Large intestine (tissue), 3 donors: ENCODE data around the gene SEPTIN10. TPM values are rescaled to one million over a fixed set of nuclear protein-coding genes. Genes with fewer than 3 reads are reported as not detected.

Source experiments
- DNase-seq, 2 donors: peaks; one replicate each; pipeline versions ENCODE4 v3.0.0 to v3.0.0-alpha.2; 2013
- H3K27ac ChIP-seq: one replicate; pipeline ENCODE4 v1.5.1; 2013; ENCODE audit warnings: low read length
- H3K27me3 ChIP-seq: 2 replicates; pipeline ENCODE4 v1.6.1; 2013; ENCODE audit warnings: low read length; ENCODE audit not compliant: control insufficient read depth, insufficient read depth
- H3K36me3 ChIP-seq: 2 replicates; pipeline ENCODE4 v1.6.1; 2013; ENCODE audit warnings: low read length; ENCODE audit not compliant: control insufficient read depth, insufficient read depth
- H3K4me1 ChIP-seq: one replicate; pipeline ENCODE4 v1.6.1; 2013; ENCODE audit warnings: low read length; ENCODE audit not compliant: control insufficient read depth, insufficient read depth
- H3K4me3 ChIP-seq: one replicate; pipeline ENCODE4 v1.5.1; 2013; ENCODE audit warnings: low read length
- H3K9me3 ChIP-seq: one replicate; pipeline ENCODE4 v1.6.1; 2013; ENCODE audit warnings: mild to moderate bottlenecking, low read depth, low read length, moderate library complexity; ENCODE audit not compliant: control insufficient read depth
- WGBS: methylation state at CpG from one replicate; pipeline ENCODE4 v1.1.5; 2013; ENCODE audit warnings: low lambda C conversion rate; ENCODE audit not compliant: insufficient coverage; 5-methylcytosine and 5-hydroxymethylcytosine counted together
- polyA plus RNA-seq: library from polyadenylated mRNA; unstranded; fragments of 120-200 nt; gene quantifications from one replicate; pipeline ENCODE4 v1.2.1, GENCODE V29; 2013

The SEPTIN10 gene
- polyA plus RNA-seq, 1 donor, result 67.4 TPM

DNA sequence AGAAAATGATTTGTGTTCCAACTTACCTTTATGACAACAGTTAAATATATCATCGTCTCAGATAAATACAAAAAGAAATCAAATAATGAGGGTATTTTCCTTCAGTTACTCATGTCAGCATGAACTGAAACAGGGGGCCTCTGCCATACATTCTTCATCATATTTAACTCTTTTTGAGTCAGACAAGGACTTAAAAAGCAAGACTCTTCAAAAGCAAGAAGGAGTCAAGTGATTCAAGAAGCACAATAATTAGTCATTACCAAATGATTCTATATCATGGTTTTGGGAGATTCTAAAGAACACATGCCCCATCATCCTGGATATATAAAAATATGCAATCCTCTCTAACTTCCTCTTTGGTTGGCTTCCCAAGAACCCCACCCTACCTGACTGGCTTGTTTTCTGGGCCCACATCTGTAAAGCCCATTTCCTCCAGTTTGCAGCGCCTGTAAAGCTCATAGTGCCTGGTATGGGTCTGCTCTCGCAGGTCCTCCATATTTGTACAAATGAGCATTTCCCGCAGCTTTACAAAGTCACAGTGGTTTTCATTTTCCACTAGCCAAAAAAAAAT is 49.7 kb downstream of the SEPTIN10 start:
- H3K4me3 ChIP-seq, result no peak overlapping the region
- no peaks in the 10 kb centered on the region for H3K4me1 ChIP-seq
- WGBS, result 100% methylated on average over 3 of the region's 4 CpGs
- no peaks in the 10 kb centered on the region for H3K27me3 ChIP-seq
- no peaks in the 10 kb centered on the region for H3K9me3 ChIP-seq
- peaks cover 16% of the 10 kb centered on the region for H3K36me3 ChIP-seq
- DNase-seq, result no peak
- H3K27ac ChIP-seq, result no peak overlapping the region

DNA sequence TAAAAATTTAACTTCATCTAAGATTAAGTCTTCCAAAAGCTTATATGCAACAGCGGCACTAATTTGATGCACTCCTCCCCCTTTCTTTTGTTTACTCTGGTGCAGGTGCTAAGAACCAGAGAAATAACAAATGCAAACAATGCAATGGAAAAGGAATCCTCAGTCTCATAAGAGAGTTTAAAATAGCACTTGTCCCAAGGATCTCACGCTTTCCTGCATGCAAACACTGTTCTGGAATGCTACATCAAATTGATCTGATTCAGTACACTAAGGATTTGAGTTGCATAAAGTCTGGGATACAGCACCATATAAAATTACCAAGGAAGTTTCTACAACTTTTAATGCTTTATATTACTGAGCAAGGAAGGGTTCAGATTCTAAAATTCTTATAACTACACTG is 50.5 kb downstream of the SEPTIN10 start:
- Histone ChIP-seq H3K9me3 (no peaks in the 10 kb centered on the region), H3K4me1 (no peaks in the 10 kb centered on the region)
- 100% methylated on average over 1 of the region's 2 CpGs for WGBS

DNA sequence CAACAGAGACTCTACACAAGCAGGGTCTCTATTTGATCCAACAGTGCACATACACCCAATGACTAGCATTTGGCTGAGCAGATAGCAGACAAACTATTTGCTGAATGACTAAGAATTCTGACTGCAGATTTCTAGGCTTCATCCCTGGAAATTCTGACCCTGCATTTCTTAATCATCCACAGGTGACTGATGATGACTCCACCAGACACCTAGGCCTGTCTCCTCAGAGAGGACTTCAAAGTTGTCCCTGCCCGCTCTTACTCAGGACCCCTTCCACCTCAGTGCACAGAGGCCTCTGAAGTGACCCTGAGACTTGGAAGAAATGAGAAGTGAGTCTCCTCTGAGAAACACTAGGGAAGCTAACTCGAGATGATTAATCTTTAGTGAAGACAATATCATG is 51.3 kb downstream of the SEPTIN10 start:
- no peaks in the 10 kb centered on the region for H3K4me1 ChIP-seq
- no peak overlapping the region for H3K4me3 ChIP-seq
- H3K36me3 ChIP-seq, result peaks cover 16% of the 10 kb centered on the region
- WGBS, result no CpG with 5 or more reads among the region's 2 CpGs
- H3K27me3 ChIP-seq, result no peaks in the 10 kb centered on the region
- H3K9me3 ChIP-seq, result no peaks in the 10 kb centered on the region
- H3K27ac ChIP-seq, result no peak overlapping the region
- no peak for DNase-seq

More for the DNA sequence above, 50.5 kb downstream of the SEPTIN10 start:
- no peak overlapping the region for H3K4me3 ChIP-seq
- no peaks in the 10 kb centered on the region for H3K27me3 ChIP-seq
- peaks cover 16% of the 10 kb centered on the region for H3K36me3 ChIP-seq
- H3K27ac ChIP-seq, result no peak overlapping the region
- no peak for DNase-seq

DNA sequence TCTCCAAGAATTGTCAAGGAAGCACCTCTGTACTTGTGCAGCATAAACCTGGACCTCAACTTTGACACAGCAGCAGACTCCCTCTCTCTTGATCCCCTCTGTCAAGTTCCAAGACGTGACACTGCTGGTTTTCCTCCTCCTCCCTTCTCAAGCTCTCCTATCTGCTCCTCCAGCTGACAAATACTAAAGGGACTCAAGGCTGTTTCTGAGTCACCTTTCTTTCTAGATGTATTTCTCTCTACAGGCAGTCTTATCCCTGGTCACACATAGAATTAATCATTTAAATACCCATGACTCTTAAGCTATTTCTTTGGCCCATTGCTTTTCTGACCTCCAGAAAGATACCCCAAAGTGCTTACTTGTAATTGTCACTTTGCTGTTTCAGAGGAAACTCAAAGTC is 53.5 kb downstream of the SEPTIN10 start:
- Histone ChIP-seq H3K9me3 (no peaks in the 10 kb centered on the region), H3K27me3 (no peaks in the 10 kb centered on the region), H3K36me3 (peaks cover 19% of the 10 kb centered on the region), H3K27ac (no peak overlapping the region), H3K4me1 (no peaks in the 10 kb centered on the region), H3K4me3 (no peak overlapping the region)
- no CpG with 5 or more reads among the region's 1 CpG for WGBS
- no peak for DNase-seq

DNA sequence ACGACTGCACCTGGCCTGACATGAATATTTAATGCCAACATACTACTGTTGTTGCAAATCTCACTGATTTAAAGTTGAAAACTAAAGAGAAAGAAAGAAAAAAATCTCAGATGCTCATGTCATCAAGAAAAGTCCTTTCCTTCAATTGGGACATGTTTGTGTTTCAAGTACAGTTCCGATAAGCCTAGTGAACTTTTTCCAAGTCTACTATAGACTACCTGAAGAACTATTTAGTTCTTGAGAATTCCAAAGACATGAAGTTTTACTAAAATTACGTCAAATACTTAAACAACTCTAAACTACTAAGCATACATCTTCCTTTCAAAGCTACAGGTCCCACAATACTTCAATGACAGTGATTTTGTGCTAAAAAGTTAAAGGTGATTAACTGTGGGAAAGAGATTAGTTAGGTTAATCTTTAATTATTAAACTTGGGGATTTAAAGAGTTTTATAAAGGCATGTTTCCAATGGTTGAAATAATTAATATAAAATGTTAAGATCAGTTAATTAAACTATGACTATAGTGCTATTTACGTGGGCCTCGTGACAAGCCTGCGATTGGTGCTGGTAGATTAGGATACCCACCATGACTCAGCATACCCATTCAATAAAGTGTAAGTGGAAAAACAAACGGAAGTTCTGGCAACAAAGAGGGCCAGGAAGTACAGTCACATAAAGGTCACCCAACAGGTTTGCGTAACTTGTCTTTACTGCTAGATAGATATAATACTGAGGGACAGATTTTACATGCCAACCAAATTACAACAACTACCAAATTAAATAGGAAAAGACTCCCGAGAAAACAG is 55.5 kb downstream of the SEPTIN10 start:
- Histone ChIP-seq H3K27ac (no peak overlapping the region), H3K27me3 (no peaks in the 10 kb centered on the region), H3K4me3 (no peak overlapping the region), H3K9me3 (no peaks in the 10 kb centered on the region), H3K4me1 (peaks cover 5% of the 10 kb centered on the region), H3K36me3 (peaks cover 16% of the 10 kb centered on the region)
- whole genome bisulfite sequencing, result 33% methylated on average over 3 of the region's 9 CpGs
- peak; percentile 67 to 83 for DNase-seq

DNA sequence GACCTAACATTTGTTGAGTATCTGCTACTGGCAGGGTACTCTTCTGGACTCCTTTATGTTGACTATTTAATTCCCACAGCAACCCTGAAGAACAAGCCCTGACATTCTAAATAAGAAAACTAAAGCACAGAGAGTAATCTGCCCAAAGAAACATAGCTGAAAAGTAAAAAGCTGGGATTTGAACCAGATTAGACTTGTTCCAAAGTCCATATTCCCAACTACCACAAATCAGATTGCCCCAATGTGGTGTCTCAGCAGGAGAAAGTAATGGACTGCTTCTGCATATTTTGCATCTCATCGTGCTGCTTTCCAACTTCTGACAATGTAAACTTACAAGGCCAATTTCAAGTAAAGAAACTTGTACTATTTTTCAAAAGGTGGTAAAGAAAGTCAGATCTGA is 56.5 kb downstream of the SEPTIN10 start:
- WGBS, result 83% methylated on average over 1 of the region's 1 CpG
- Histone ChIP-seq H3K27ac (no peak overlapping the region), H3K36me3 (peaks cover 16% of the 10 kb centered on the region), H3K9me3 (no peaks in the 10 kb centered on the region), H3K4me3 (no peak overlapping the region), H3K4me1 (peaks cover 5% of the 10 kb centered on the region), H3K27me3 (no peaks in the 10 kb centered on the region)
- no peak for DNase-seq

DNA sequence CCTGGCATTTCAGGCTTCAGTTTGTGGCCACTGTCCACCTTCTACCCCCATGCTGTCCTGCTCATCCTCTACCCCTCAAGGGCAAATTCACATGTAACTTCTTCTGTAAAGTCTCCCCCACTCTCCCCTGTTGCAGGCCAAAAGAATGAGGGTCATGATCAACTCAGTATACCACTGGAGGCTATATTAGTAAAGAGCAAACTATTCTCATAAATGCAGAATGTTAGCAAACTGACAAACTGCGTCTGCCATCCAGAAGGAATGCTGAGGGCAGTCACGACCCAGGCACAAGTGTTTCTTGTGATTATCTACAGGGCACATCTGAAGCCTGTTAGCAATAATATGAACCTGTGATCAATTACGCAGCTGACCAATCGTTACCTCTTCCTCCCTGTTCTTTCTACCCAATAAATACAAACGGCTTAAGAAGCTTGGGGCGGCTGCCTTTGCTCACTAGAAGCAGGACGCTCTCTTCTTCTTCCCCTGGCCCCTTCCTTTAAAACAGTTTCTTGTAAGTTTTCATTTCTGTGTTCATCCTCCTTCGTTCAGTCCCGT is 58.3 kb downstream of the SEPTIN10 start:
- Histone ChIP-seq H3K4me3 (no peak overlapping the region), H3K4me1 (peaks cover 5% of the 10 kb centered on the region), H3K9me3 (no peaks in the 10 kb centered on the region), H3K27ac (no peak overlapping the region), H3K27me3 (no peaks in the 10 kb centered on the region), H3K36me3 (peaks cover 17% of the 10 kb centered on the region)
- WGBS, result 90% methylated on average over 3 of the region's 9 CpGs
- DNase-seq, result no peak

DNA sequence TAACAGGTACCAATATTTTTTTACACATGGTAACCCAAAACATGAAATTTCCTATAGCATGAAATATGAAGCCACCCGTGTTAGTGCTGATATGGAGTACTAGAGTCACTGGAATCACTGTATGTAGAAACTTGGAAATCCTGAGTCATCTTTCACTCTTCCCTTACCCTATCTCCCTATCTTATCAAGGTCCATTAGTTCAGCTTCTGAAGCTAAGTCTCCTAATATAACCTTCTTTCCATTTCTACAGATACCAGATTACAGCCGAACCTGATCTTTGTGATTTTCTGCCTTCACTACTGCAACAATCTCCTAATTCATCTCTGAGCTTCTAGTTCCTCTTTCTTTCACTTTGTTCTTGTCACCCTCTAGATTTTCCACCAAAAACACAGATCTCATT is 59.0 kb downstream of the SEPTIN10 start:
- peaks cover 5% of the 10 kb centered on the region for H3K4me1 ChIP-seq
- DNase-seq, result peak; percentile 60 to 72
- H3K27ac ChIP-seq, result peak overlapping the region; percentile 25
- no peak overlapping the region for H3K4me3 ChIP-seq
- WGBS, result 0% methylated on average over 1 of the region's 2 CpGs
- peaks cover 17% of the 10 kb centered on the region for H3K36me3 ChIP-seq
- H3K27me3 ChIP-seq, result no peaks in the 10 kb centered on the region
- no peaks in the 10 kb centered on the region for H3K9me3 ChIP-seq

DNA sequence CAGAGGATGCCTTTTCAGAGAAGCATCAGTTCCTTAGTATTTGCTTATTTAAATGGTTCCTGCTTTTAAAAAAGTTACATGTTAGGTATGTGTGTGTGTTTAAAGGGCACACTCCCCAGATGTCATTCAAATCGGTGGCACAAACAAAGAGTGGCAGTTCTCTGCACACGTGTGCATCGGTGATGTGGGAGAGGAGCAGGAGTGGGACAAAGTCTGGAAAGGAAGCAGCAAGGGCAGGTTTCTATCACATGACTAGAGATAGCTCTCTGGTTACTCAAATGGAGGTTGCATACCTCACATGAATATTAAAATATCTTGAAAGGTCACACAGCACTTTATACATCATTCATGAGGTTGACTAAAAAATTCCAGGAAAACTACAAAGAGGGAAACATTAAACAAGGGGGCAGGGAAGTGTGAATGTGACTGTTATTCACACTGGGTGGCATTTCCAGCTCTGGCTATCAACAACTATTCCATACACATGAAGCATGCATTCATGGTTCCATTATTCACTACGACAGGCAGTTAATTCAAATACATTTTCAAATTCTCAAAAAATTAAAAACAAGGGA is 64.7 kb downstream of the SEPTIN10 start:
- no peaks in the 10 kb centered on the region for H3K27me3 ChIP-seq
- H3K4me1 ChIP-seq, result no peaks in the 10 kb centered on the region
- no peak overlapping the region for H3K4me3 ChIP-seq
- no CpG with 5 or more reads among the region's 4 CpGs for WGBS
- H3K27ac ChIP-seq, result peak overlapping the region; percentile 21
- H3K9me3 ChIP-seq, result no peaks in the 10 kb centered on the region
- H3K36me3 ChIP-seq, result peaks cover 15% of the 10 kb centered on the region
- peak; percentile 61 to 83 for DNase-seq

DNA sequence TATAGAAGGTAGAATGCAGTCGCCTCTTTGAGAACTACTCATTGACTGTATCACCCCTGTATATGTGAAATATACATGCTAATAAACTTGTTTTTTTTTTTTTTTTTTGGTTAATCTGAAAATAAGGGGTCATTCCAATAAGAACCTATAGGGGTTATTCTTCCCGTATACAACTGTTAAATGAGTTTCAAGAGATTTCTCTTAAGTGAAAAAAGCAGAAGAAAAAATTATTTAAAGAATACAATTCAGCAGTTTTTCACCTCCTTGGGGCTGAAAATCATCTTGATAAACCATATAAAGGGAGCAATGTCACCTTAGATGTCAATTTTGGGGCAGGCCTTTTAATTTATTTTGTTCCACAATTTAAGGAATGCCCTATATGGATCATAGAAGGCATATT is 66.5 kb downstream of the SEPTIN10 start:
- no peaks in the 10 kb centered on the region for H3K4me1 ChIP-seq
- 90% methylated on average over 2 of the region's 2 CpGs for WGBS
- no peak overlapping the region for H3K27ac ChIP-seq
- peaks cover 11% of the 10 kb centered on the region for H3K36me3 ChIP-seq
- H3K9me3 ChIP-seq, result no peaks in the 10 kb centered on the region
- no peak for DNase-seq
- no peak overlapping the region for H3K4me3 ChIP-seq
- H3K27me3 ChIP-seq, result no peaks in the 10 kb centered on the region
